Measurements from ENCODE around the gene DUOXA1.
"Not testable (repeated sequence)": the region's sequence is repeated elsewhere in the genome, so short reads cannot be mapped to it uniquely, and the experiment has no call there.

DUOXA1 gene

GRCh38 chr15:45087513-45087912 is 42.2 kb downstream of the DUOXA1 start:
- DNase-seq, result no peak

GRCh38 chr15:45084163-45084562 is 45.5 kb downstream of the DUOXA1 start:
- DNase-seq, result no peak

- DNase-seq, result no peak
These were observed 46.5 kb downstream of the DUOXA1 start for GRCh38 chr15:45083223-45083622.

- DNase-seq, result not testable (repeated sequence)
These were observed 47.3 kb downstream of the DUOXA1 start for GRCh38 chr15:45082412-45082811.

- DNase-seq, result not testable (repeated sequence)
These were observed 49.1 kb downstream of the DUOXA1 start for GRCh38 chr15:45080593-45080992.

GRCh38 chr15:45079628-45080246 is 49.9 kb downstream of the DUOXA1 start:
- not testable (repeated sequence) for DNase-seq

- DNase-seq, result not testable (repeated sequence)
These were observed 50.5 kb downstream of the DUOXA1 start for GRCh38 chr15:45079201-45079600.

- DNase-seq, result not testable (repeated sequence)
These were observed 52.3 kb downstream of the DUOXA1 start for GRCh38 chr15:45077391-45077790.

GRCh38 chr15:45075440-45076320 is 54.0 kb downstream of the DUOXA1 start:
- not testable (repeated sequence) for DNase-seq

GRCh38 chr15:45073602-45074001 is 56.1 kb downstream of the DUOXA1 start:
- not testable (repeated sequence) for DNase-seq

GRCh38 chr15:45069942-45070360 is 59.7 kb downstream of the DUOXA1 start:
- DNase-seq, result not testable (repeated sequence)
